Heart left ventricle (tissue), 16 donors: ENCODE data around the gene TTLL10. TPM values are rescaled to one million over a fixed set of nuclear protein-coding genes. Genes with fewer than 3 reads are reported as not detected.

Experiments used
- ATAC-seq, 4 donors: fragments of 200-7000 bp; cut with Tn5 transposase; one replicate each; pipeline ENCODE4 v1.9.1; 2020 to 2022; ENCODE audit warnings: moderate library complexity in 4 of 4, mild to moderate bottlenecking in 3 of 4, moderate number of reproducible peaks in 1 of 4
- DNase-seq, 5 donors: peaks; one replicate each; pipeline ENCODE4 v3.0.0-alpha.2; 2020
- H3K27ac ChIP-seq, 12 donors: fragments of 200-600 bp; sonication (generic) in 4 of 12; one replicate each; pipeline versions ENCODE4 v1.5.0 to v1.8.0; 2016 to 2022; ENCODE audit warnings: mild to moderate bottlenecking in 2 of 12
- H3K27me3 ChIP-seq, 9 donors: fragments of 200-600 bp; sonication (generic) in 2 of 9; one replicate each; pipeline versions ENCODE4 v1.5.1 to v1.8.0; 2016 to 2022; ENCODE audit warnings: mild to moderate bottlenecking in 3 of 9
- H3K36me3 ChIP-seq, 9 donors: fragments of 200-600 bp; sonication (generic) in 2 of 9; one replicate each; pipeline versions ENCODE4 v1.5.0 to v1.8.0; 2018 to 2022; ENCODE audit warnings: mild to moderate bottlenecking in 2 of 9
- H3K4me1 ChIP-seq, 12 donors: fragments of 200-600 bp; sonication (generic) in 4 of 12; one replicate each; pipeline versions ENCODE4 v1.5.0 to v1.8.0; 2016 to 2022; ENCODE audit warnings: mild to moderate bottlenecking in 3 of 12
- H3K4me3 ChIP-seq, 12 donors: fragments of 200-600 bp; sonication (generic) in 4 of 12; one replicate each; pipeline versions ENCODE4 v1.5.0 to v1.8.0; 2017 to 2022; ENCODE audit warnings: mild to moderate bottlenecking in 9 of 12, moderate library complexity in 4 of 12
- H3K9me3 ChIP-seq, 12 donors: fragments of 200-600 bp; sonication (generic) in 4 of 12; one replicate each; pipeline versions ENCODE4 v1.5.0 to v1.8.0; 2016 to 2022; ENCODE audit warnings: mild to moderate bottlenecking in 1 of 12
- POLR2A ChIP-seq, 2 donors: fragments of 450-650 bp; IDR thresholded peaks; one replicate each; pipeline ENCODE4 v1.6.1; 2017; ENCODE audit warnings: antibody characterized with exemption in 2 of 2, mild to moderate bottlenecking in 2 of 2, moderate library complexity in 2 of 2
- WGBS, 4 donors: extraction: QIAGEN DNeasy Blood & Tissue Kit in 2 of 4; methylation state at CpG; one replicate each; pipeline versions ENCODE4 v1.1.5 to v1.1.7; 2013 to 2018; 5-methylcytosine and 5-hydroxymethylcytosine counted together
- intact Hi-C, 10 donors: fragments of 100-400 bp; cut with DNase I; formaldehyde crosslinking; loops; one replicate each; pipeline versions ENCODE4 v1.11.1 to v1.14.2; 2022
- polyA plus RNA-seq, 2 donors: library from polyadenylated mRNA; stranded (reverse); fragments of 200-250 nt; gene quantifications; one replicate each; pipeline ENCODE4 v1.2.3, GENCODE V29; 2013
- total RNA-seq, 9 donors: library from RNA; depleted of rRNA in 2 of 9; stranded (reverse); fragments of >200 nt in 2 of 9; fragmentation: NEBNext Ultra II Directional in 3 of 9; extraction: Animal tissue kit (Norgen Biotek cat#: 25700) in 3 of 9; gene quantifications; one replicate each; pipeline versions ENCODE4 v1.1.0 to v1.2.4, GENCODE V29; 2016 to 2023
- TF ChIP-seq, protein P1 (sequence below), 12 donors: fragments of 200-600 bp; sonication (generic) in 4 of 12; IDR thresholded peaks; one replicate each; pipeline versions ENCODE4 v1.5.0 to v1.8.0; 2018 to 2022; ENCODE audit warnings: antibody characterized with exemption in 12 of 12, mild to moderate bottlenecking in 5 of 12
- donor health status: ischemic (EF 13 %, LVEDD 7.1; RV severe dilation, severe dysfunction).
- donor health status: healthy with polysubstance abuse.
- donor health status: DM: no; HTN: yes; CAD: no.
- donor health status: DM: no; HTN: no; CAD: no.
- donor health status: ischemic (EF 25% LVEDD 6.9; RV normal size, moderate dysfunction).
- donor health status: ischemic (EF 25% LVEDD 5.7; RV mildly dilated, moderate dysfunction).
- donor health status: healthy.
- donor health status: DM: yes; HTN: yes; CAD: no.
- donor health status: ischemic (EF 35%, LVEDD 5.7; RV mildly dilated, moderate dysfunction).
- donor health status: nonischemic (EF 11% LVEDD 7.7; RV severe dilation, severe dysfunction).
- donor health status: DM: yes; HTN: yes; CAD: no.
- donor health status: PGD.
- donor health status: ischemic (EF 29% LVEDD 5.4; RV normal size, mild dysfunction).
- donor health status: nonischemic (EF 23%, LVEDD 6.1; RV moderate dilation, normal function).

Gene TTLL10
- total and polyA plus RNA-seq, 11 donors: 0.03 to 0.53 (median 0.21) TPM; not detected in 4

DNA sequence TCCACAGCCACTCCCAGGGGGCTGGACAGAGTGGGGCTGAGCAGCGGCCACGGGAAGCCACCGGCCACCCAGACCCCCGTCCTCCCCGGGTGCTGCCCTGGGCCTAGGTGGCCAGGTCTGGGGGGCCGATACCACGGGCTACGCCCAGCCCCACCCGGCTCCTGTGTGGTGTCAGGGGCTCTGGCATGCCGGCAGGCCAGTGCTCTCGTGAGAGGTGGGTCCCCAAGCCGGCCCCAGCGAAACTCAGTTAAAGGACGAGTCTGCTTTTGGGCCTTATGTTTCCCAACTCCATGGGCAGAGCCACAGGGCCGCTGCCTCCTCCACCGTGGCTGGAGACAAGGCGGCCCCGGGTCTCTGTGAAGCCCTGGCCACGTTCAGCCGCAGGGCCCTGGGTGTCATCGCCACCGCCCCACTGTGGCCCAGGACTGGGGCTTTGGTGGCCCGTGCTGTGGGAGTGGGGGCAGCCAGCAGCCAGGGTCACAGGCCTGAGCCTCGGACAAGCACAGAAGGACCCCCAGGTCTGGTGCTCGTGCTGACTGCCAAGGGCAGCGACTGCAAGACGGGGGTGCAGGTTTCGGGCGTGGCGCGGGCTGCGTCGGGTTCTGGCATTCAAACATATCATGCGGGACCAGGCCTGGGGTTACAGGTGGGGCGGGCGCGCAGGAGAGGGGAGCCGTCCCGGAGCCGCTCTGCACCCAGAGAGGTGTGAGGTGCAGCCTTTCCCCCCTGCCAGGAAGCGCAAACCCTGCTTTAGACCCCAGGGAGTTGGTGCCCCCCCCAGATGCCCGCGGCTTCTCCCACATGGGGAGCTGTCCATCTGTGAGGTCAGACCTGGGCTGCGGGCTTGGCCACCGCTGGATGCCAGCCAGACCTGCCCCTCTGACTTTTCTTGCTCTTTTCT is 45.9 kb upstream of the TTLL10 start:
- peak in 1 of 5 donors; percentile 54 for DNase-seq

DNA sequence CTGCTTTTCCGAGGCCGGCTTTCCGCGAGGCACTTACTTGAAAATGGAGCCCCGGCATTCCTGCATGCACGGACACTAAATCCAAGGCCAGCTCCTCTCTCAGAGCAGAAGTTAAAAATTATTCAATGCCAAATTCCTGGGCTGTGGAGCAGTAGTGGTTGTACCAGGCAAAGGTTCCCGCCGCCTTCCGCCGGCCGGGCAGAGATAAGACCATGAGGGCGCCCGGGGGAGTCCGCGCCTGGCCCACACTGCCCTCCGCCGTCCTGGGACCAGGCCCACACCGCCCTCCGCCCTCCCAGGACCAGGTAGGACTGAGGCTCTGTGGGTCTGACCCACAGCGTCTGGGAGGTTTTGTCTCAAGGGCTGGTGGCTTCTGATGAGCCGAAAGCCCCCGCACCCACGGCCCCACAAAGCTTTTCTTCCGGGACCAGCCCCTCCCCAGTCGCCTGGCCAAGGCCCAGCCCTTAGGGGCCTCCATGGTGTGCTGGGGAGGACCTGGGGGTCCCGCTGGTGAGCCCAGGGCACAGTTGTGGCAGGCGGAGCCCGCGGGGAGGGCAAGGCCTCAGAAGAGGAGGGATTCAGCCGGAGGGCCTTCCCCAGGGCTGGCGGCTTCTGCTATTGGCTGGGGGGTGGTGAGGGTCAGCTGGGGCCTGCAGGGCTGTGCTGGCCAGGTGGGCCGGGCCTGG is 45.1 kb upstream of the TTLL10 start:
- ATAC-seq: no peak
- TF ChIP-seq POLR2A (IDR thresholded peaks at IDR 0.05): no peak
- TF ChIP-seq, protein P1, sequence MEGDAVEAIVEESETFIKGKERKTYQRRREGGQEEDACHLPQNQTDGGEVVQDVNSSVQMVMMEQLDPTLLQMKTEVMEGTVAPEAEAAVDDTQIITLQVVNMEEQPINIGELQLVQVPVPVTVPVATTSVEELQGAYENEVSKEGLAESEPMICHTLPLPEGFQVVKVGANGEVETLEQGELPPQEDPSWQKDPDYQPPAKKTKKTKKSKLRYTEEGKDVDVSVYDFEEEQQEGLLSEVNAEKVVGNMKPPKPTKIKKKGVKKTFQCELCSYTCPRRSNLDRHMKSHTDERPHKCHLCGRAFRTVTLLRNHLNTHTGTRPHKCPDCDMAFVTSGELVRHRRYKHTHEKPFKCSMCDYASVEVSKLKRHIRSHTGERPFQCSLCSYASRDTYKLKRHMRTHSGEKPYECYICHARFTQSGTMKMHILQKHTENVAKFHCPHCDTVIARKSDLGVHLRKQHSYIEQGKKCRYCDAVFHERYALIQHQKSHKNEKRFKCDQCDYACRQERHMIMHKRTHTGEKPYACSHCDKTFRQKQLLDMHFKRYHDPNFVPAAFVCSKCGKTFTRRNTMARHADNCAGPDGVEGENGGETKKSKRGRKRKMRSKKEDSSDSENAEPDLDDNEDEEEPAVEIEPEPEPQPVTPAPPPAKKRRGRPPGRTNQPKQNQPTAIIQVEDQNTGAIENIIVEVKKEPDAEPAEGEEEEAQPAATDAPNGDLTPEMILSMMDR (IDR thresholded peaks at IDR 0.05): no peak
- WGBS, 4 donors: 61 to 79% (median 76%) methylated on average over 16 to 32 of the region's 32 CpGs
- Histone ChIP-seq H3K4me1 (peaks cover 0 to 13% (median 0%) of the 10 kb centered on the region in 12 donors), H3K27ac (no peak overlapping the region), H3K36me3 (no peaks in the 10 kb centered on the region), H3K4me3 (no peak overlapping the region), H3K9me3 (no peaks in the 10 kb centered on the region), H3K27me3 (no peaks in the 10 kb centered on the region)
- peak in 1 of 5 donors; percentile 44 for DNase-seq
- intact Hi-C loops: loop anchor here in 2 of 10 donors (10.0 kb wide), 2 partner anchors 96 to 106 kb away; partner anchors contain the start of genes B3GALT6 (in 1 of the 2) and SDF4 (in 1 of the 2)

More for the DNA sequence above, 45.9 kb upstream of the TTLL10 start:
- peaks cover 0 to 5% (median 0%) of the 10 kb centered on the region in 12 donors for H3K4me1 ChIP-seq
- no peak overlapping the region for H3K27ac ChIP-seq
- H3K36me3 ChIP-seq: no peaks in the 10 kb centered on the region
- no peak for TF ChIP-seq POLR2A (IDR thresholded peaks at IDR 0.05)
- TF ChIP-seq, protein P1 (IDR thresholded peaks at IDR 0.05): no peak
- WGBS, 4 donors: 85 to 88% (median 87%) methylated on average over 35 to 45 of the region's 45 CpGs
- no peak overlapping the region for H3K4me3 ChIP-seq
- intact Hi-C loops: loop anchor here in 2 of 10 donors (10.0 kb wide), 2 partner anchors 97 to 107 kb away; partner anchors contain the start of genes B3GALT6 (in 1 of the 2) and SDF4 (in 1 of the 2)
- no peaks in the 10 kb centered on the region for H3K9me3 ChIP-seq
- no peaks in the 10 kb centered on the region for H3K27me3 ChIP-seq
- ATAC-seq: no peak

DNA sequence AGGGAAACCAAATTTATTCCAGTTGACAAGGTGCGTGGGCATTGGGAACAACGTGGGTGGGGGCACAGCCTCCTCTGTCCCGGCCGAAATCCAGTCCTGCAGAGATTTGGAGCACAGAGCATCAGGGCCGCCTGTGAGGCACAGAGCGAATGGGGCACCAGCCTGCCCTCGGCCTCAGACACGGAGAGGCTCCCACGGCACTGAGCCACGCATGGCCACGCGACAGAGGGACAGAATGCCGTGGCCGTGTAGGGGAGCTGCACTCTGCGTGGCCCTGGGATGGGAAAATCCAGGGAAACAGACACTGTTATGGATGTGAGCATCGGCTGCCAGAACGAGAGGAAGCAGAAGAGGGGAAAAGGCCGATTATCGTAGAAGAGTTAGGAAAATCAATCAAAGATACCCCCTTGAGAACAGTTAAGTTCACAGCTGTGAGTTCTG is 44.3 kb upstream of the TTLL10 start:
- H3K27me3 ChIP-seq: no peaks in the 10 kb centered on the region
- TF ChIP-seq POLR2A (IDR thresholded peaks at IDR 0.05): no peak
- TF ChIP-seq, protein P1 (IDR thresholded peaks at IDR 0.05): no peak
- H3K4me1 ChIP-seq: peaks cover 0 to 13% (median 0%) of the 10 kb centered on the region in 12 donors
- H3K36me3 ChIP-seq: no peaks in the 10 kb centered on the region
- H3K4me3 ChIP-seq: no peak overlapping the region
- 79 to 85% (median 83%) methylated on average over 19 of the region's 19 CpGs for whole genome bisulfite sequencing, 4 donors
- no peak overlapping the region for H3K27ac ChIP-seq
- intact Hi-C loops: loop anchor here in 2 of 10 donors (10.0 kb wide), 2 partner anchors 95 to 105 kb away; partner anchors contain the start of genes B3GALT6 (in 1 of the 2) and SDF4 (in 1 of the 2)
- DNase-seq (no peak), ATAC-seq (no peak)
- no peaks in the 10 kb centered on the region for H3K9me3 ChIP-seq
